ENCODE data around the gene NKX1-2.
"Not testable (repeated sequence)": the region's sequence is repeated elsewhere in the genome, so short reads cannot be mapped to it uniquely, and the experiment has no call there.

The NKX1-2 gene

GRCh38 chr10:124449170-124450011, 444 bp downstream of the NKX1-2 start:
- no peak for DNase-seq

GRCh38 chr10:124448696-124449169, 1.1 kb downstream of the NKX1-2 start:
- DNase-seq = no peak

- DNase-seq = no peak
These were observed 1.9 kb downstream of the NKX1-2 start for GRCh38 chr10:124447751-124448466.

GRCh38 chr10:124446830-124447750, 2.7 kb downstream of the NKX1-2 start:
- no peak for DNase-seq

GRCh38 chr10:124441694-124442093, 8.1 kb downstream of the NKX1-2 start:
- not testable (repeated sequence) for DNase-seq

- peak; percentile 63 to 64 for DNase-seq
These were observed 13.6 kb downstream of the NKX1-2 start for GRCh38 chr10:124436191-124436638.

- DNase-seq = not testable (repeated sequence)
These were observed 14.2 kb downstream of the NKX1-2 start for GRCh38 chr10:124435683-124436082.

- DNase-seq = no peak
These were observed 16.4 kb downstream of the NKX1-2 start for GRCh38 chr10:124433461-124433860.

- no peak for DNase-seq
These were observed 19.8 kb downstream of the NKX1-2 start for GRCh38 chr10:124430077-124430476.

GRCh38 chr10:124429576-124429975, 20.3 kb downstream of the NKX1-2 start:
- no peak for DNase-seq

- no peak for DNase-seq
These were observed 21.5 kb downstream of the NKX1-2 start for GRCh38 chr10:124428207-124428777.

- no peak for DNase-seq
These were observed 24.4 kb downstream of the NKX1-2 start for GRCh38 chr10:124425227-124425962.

- DNase-seq = no peak
These were observed 26.0 kb downstream of the NKX1-2 start for GRCh38 chr10:124423813-124424212.

GRCh38 chr10:124422742-124423141, 27.1 kb downstream of the NKX1-2 start:
- DNase-seq = no peak

- DNase-seq = no peak
These were observed 29.6 kb downstream of the NKX1-2 start for GRCh38 chr10:124420254-124420653.

- DNase-seq = no peak
These were observed 30.2 kb downstream of the NKX1-2 start for GRCh38 chr10:124419635-124420034.

- peak; percentile 98 for DNase-seq
These were observed 30.9 kb downstream of the NKX1-2 start, which contains the start of gene OAT for GRCh38 chr10:124418726-124419501. Gene OAT, minus strand, starts transcription at chr10:124418923. Its CDS starts 6,752 bp downstream, at chr10:124412171.

GRCh38 chr10:124417895-124418725, 31.7 kb downstream of the NKX1-2 start:
- DNase-seq = peak; percentile 55 to 59

- DNase-seq = no peak
These were observed 33.1 kb downstream of the NKX1-2 start for GRCh38 chr10:124416733-124417132.

GRCh38 chr10:124415210-124415609, 34.6 kb downstream of the NKX1-2 start:
- no peak for DNase-seq

Measured in Kasumi-1 (cell line).